Muscle of leg (tissue), 11 donors: Measurements from ENCODE around the gene SLC39A11. TPM values are rescaled to one million over a fixed set of nuclear protein-coding genes. Genes with fewer than 3 reads are reported as not detected.

Experiments used
- DNase-seq: peaks from one replicate; pipeline ENCODE4 v3.0.0; 2013
- H3K27ac ChIP-seq: one replicate; pipeline ENCODE4 v1.5.1; 2013; ENCODE audit warnings: mild to moderate bottlenecking, low read length, control low read depth
- H3K27me3 ChIP-seq: one replicate; pipeline ENCODE4 v1.6.1; 2013; ENCODE audit warnings: low read length; ENCODE audit not compliant: control insufficient read depth, insufficient read depth
- H3K36me3 ChIP-seq: one replicate; pipeline ENCODE4 v1.6.1; 2013; ENCODE audit warnings: low read length; ENCODE audit not compliant: control insufficient read depth, insufficient read depth
- H3K4me1 ChIP-seq: one replicate; pipeline ENCODE4 v1.6.1; 2013; ENCODE audit warnings: low read length; ENCODE audit not compliant: control insufficient read depth, insufficient read depth
- H3K4me3 ChIP-seq: one replicate; pipeline ENCODE4 v1.5.1; 2013; ENCODE audit warnings: low read length, control low read depth
- H3K9me3 ChIP-seq: replicated peaks from 2 replicates; pipeline ENCODE4 v1.6.1; 2013; ENCODE audit warnings: low read depth, low read length; ENCODE audit not compliant: control insufficient read depth
- WGBS: methylation state at CpG from one replicate; pipeline ENCODE4 v1.1.5; 2013; ENCODE audit warnings: missing lambda C conversion rate; ENCODE audit not compliant: insufficient coverage; 5-methylcytosine and 5-hydroxymethylcytosine counted together
- polyA plus RNA-seq, 8 donors: library from polyadenylated mRNA; unstranded; fragments of 120-200 nt; gene quantifications; one replicate each; pipeline versions ENCODE4 v1.2.1 to v1.2.3, GENCODE V29; 2013; ENCODE audit warnings: inconsistent platforms in 1 of 8, low replicate concordance in 1 of 8; ENCODE audit not compliant: insufficient read length in 8 of 8, insufficient read depth in 1 of 8
- total RNA-seq: library from RNA; stranded (reverse); fragments of 120-200 nt; gene quantifications from one replicate; pipeline ENCODE4 v1.2.4, GENCODE V29; 2013

The SLC39A11 gene
- total and polyA plus RNA-seq, 9 donors, result 8.7 to 13.6 (median 10.0) TPM

- Histone ChIP-seq H3K27me3 (no peaks in the 10 kb centered on the region), H3K36me3 (no peaks in the 10 kb centered on the region), H3K4me3 (no peak overlapping the region), H3K4me1 (no peaks in the 10 kb centered on the region), H3K27ac (no peak overlapping the region), H3K9me3 (no peaks in the 10 kb centered on the region)
- no peak for DNase-seq
- WGBS, result 88% methylated on average over 4 of the region's 6 CpGs
Measured at GRCh38 chr17:72870367-72870985, 222.0 kb downstream of the SLC39A11 start.

GRCh38 chr17:72869630-72870029 is 222.9 kb downstream of the SLC39A11 start:
- H3K36me3 ChIP-seq, result no peaks in the 10 kb centered on the region
- no peak overlapping the region for H3K27ac ChIP-seq
- DNase-seq, result no peak
- H3K27me3 ChIP-seq, result no peaks in the 10 kb centered on the region
- no peaks in the 10 kb centered on the region for H3K9me3 ChIP-seq
- WGBS, result no CpG with 5 or more reads among the region's 7 CpGs
- no peak overlapping the region for H3K4me3 ChIP-seq
- H3K4me1 ChIP-seq, result no peaks in the 10 kb centered on the region

- 75% methylated on average over 2 of the region's 8 CpGs for WGBS
- Histone ChIP-seq H3K27ac (no peak overlapping the region), H3K27me3 (no peaks in the 10 kb centered on the region), H3K9me3 (no peaks in the 10 kb centered on the region), H3K36me3 (no peaks in the 10 kb centered on the region), H3K4me3 (no peak overlapping the region), H3K4me1 (no peaks in the 10 kb centered on the region)
- DNase-seq, result no peak
Measured at GRCh38 chr17:72865954-72866353, 226.5 kb downstream of the SLC39A11 start.

GRCh38 chr17:72863526-72864211 is 228.8 kb downstream of the SLC39A11 start:
- no peak overlapping the region for H3K4me3 ChIP-seq
- H3K27me3 ChIP-seq, result no peaks in the 10 kb centered on the region
- no peaks in the 10 kb centered on the region for H3K4me1 ChIP-seq
- no peak for DNase-seq
- peaks cover 5% of the 10 kb centered on the region for H3K9me3 ChIP-seq
- WGBS, result 79% methylated on average over 9 of the region's 11 CpGs
- H3K27ac ChIP-seq, result no peak overlapping the region
- no peaks in the 10 kb centered on the region for H3K36me3 ChIP-seq

- no peak for DNase-seq
- Histone ChIP-seq H3K4me3 (no peak overlapping the region), H3K36me3 (no peaks in the 10 kb centered on the region), H3K27ac (no peak overlapping the region), H3K4me1 (no peaks in the 10 kb centered on the region), H3K27me3 (no peaks in the 10 kb centered on the region), H3K9me3 (peaks cover 6% of the 10 kb centered on the region)
- WGBS, result 63% methylated on average over 2 of the region's 7 CpGs
Measured at GRCh38 chr17:72862276-72862999, 230.1 kb downstream of the SLC39A11 start.

GRCh38 chr17:72861811-72862210 is 230.7 kb downstream of the SLC39A11 start:
- no peak for DNase-seq
- Histone ChIP-seq H3K9me3 (peaks cover 6% of the 10 kb centered on the region), H3K36me3 (no peaks in the 10 kb centered on the region), H3K4me3 (no peak overlapping the region), H3K27me3 (no peaks in the 10 kb centered on the region), H3K4me1 (no peaks in the 10 kb centered on the region), H3K27ac (no peak overlapping the region)

- Histone ChIP-seq H3K9me3 (peaks cover 6% of the 10 kb centered on the region), H3K4me3 (no peak overlapping the region), H3K36me3 (no peaks in the 10 kb centered on the region), H3K27ac (no peak overlapping the region), H3K27me3 (no peaks in the 10 kb centered on the region), H3K4me1 (no peaks in the 10 kb centered on the region)
- no peak for DNase-seq
- no CpG with 5 or more reads among the region's 5 CpGs for WGBS
Measured at GRCh38 chr17:72860778-72861177, 231.7 kb downstream of the SLC39A11 start.

- no peak overlapping the region for H3K4me3 ChIP-seq
- H3K36me3 ChIP-seq, result no peaks in the 10 kb centered on the region
- no peaks in the 10 kb centered on the region for H3K27me3 ChIP-seq
- DNase-seq, result no peak
- no peak overlapping the region for H3K27ac ChIP-seq
- H3K4me1 ChIP-seq, result no peaks in the 10 kb centered on the region
- peaks cover 6% of the 10 kb centered on the region for H3K9me3 ChIP-seq
Measured at GRCh38 chr17:72858826-72859495, 233.5 kb downstream of the SLC39A11 start.

GRCh38 chr17:72853440-72854415 is 238.8 kb downstream of the SLC39A11 start:
- Histone ChIP-seq H3K27ac (no peak overlapping the region), H3K4me1 (no peaks in the 10 kb centered on the region), H3K4me3 (no peak overlapping the region), H3K9me3 (peaks cover 2% of the 10 kb centered on the region), H3K27me3 (no peaks in the 10 kb centered on the region), H3K36me3 (no peaks in the 10 kb centered on the region)
- WGBS, result 61% methylated on average over 11 of the region's 17 CpGs
- no peak for DNase-seq
